Stimulated activated CD4-positive, alpha-beta T cell treated with anti-CD3 and anti-CD28 coated beads, Interleukin-1b, Interleukin-23, amount 100 ng/mL, for 1 hour (primary cell): ENCODE results near the gene RBM38.

Experiments
- DNase-seq, 2 donors: peaks; one replicate each; pipeline ENCODE4 v3.0.0-alpha.2; 2020; ENCODE audit warnings: low read depth in 2 of 2

Gene RBM38

DNA sequence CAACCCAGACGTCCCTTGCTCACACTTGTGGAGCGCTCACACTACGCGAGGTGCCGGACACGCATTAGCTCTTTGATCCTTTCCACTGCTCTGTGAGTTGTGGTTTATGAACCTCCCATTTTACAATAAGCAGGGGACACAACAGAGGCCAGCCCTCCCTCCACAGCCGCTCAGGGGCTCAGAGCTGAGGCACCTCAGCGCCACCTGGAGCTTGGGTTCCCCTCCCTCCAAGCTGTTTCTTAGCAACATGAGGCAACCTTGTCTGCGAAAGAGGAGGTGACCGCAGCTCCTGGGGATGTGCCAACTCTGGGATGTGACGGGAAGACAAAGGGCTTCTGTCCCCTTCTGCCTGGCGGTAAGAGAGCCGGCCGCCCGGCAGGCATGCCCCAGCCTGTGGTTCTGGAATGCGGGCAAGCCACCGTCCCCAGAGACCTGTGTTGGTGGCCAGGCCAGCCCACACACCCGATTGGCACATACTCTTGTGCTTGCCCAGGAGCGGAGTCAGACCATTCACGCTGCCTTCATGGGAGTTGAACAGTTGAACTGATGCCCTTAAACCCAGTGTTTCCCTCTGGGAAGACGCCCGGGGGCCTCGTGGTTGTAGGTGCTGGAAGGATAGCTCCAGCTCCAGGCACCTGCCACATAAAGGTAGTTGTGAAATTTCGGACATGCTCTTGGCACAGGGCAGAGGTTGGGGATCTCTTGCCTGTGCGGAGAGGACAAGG, 44.5 kb downstream of the RBM38 start:
- no peak for DNase-seq

DNA sequence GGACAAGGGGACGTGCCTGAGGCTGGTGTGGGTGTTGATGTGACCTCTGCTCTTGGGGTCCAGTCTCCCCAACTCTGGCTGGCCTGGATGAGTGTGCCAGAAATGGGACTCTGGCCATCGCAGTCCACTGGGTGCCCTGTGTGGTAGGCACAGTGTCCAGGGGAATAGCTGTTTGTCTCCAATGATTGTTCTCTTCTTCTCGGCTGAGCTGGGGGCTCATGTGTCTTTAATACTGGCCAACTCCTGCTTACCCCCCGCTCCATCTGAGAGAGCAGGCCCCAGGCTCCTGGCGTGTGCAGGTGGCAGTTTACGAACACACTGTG, 45.0 kb downstream of the RBM38 start:
- no peak for DNase-seq

DNA sequence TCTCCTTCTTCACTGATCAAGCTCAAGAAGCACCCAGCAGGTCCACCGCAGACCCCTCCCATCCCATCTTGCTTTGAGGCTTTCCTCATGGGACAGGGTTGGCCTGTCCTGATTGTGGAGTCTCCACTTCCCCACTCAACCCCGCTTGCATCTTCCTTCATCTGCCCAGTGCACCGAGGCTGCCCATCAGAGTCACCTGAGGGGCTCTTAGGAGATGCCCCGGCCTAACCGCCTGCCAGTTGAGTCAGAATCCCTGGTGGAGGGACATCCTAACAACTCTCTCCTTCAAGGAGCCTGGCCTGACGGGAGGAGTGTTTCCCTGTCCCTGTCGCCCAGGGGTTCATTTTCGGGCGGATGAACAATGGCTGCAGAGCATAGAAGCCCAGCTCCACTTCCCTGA, 46.1 kb downstream of the RBM38 start:
- no peak for DNase-seq

DNA sequence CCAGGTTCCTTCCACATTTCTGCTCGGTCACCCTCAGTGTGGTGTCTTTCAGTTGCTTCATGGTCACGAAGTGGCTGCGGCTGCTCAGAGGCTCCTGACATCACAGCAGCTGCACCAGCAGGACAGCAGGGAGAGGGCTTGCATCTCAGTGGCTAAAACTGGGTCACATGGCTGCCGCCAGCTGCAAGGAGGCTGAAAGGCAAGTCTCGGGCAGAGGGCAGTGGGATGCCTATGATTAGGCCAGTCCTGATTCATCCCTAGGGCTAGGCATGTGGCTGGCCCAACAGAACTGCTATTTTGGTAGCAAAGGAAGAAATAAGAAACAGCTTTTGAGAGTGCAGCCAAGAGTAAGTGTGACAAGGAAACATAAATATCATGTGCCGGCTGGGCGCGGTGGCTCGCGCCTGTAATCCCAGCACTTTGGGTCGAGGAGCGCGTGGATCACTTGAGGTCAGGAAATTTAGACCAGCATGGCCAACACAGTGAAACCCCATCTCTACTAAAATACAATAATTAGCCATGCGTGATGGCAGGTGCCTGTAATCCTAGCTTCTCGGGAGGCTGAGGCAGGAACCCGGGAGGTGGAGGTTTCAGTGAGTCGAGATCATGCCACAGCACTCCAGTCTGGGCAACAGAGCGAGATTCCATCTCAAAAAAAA, 46.6 kb downstream of the RBM38 start:
- DNase-seq, result no peak

DNA sequence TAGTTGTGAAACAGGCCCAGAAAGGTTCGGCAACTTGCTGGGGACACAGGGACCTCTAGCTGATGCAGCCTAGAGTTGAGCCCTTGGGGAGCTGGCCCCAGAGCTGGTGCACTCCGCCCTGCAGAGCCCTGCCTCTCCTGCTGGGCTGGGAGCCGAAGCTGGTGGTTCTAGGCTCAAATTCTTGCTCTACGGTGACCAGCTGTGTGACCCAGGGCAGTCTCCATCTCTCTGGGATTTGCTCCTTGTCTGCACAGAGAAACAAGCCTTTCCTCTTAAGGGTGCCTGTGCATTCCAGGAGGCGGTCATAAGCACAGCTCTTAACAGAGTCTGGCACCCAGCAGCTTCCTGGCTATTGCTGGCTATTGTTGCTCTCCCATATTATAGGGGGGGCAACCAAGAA, 47.4 kb downstream of the RBM38 start:
- no peak for DNase-seq

DNA sequence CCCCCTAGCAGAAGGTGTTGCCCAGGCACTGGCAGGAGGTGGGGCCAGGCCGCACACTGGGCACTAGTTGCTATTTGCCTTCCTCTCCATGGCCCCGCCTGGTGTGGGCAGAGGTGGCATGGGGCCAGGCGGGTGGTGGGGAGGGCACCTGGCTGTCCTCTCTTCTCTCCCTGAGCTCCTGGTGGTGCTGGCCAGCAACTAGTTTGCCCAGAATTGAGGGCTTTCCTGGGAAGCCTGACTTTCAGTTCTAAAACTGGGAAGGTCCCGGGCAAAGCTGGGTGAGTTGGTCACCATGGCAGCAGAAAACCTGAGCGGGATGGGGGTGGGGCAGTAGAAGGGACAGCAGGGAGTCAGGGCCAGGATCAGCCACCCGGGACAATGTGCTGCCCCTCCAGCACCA, 48.2 kb downstream of the RBM38 start:
- no peak for DNase-seq

DNA sequence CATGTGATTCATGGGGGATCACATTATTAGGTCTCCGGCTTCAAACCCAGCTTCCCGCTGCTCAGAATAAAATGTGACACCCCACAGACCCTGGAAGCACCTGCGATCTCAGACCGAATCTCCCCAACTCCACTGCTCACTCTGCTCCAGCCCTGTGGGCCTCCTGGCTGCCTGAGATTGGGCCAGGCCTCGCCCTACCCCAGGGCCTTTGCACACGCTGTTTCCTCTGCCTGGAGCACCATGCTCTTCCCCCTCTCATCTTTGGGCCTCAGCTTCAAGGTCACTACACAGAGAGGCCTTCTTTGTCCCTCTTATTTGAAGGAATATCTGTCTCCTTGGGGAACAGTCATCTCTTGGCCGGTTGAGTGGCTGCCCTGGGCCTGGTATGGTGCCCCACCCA, 48.8 kb downstream of the RBM38 start:
- no peak for DNase-seq

DNA sequence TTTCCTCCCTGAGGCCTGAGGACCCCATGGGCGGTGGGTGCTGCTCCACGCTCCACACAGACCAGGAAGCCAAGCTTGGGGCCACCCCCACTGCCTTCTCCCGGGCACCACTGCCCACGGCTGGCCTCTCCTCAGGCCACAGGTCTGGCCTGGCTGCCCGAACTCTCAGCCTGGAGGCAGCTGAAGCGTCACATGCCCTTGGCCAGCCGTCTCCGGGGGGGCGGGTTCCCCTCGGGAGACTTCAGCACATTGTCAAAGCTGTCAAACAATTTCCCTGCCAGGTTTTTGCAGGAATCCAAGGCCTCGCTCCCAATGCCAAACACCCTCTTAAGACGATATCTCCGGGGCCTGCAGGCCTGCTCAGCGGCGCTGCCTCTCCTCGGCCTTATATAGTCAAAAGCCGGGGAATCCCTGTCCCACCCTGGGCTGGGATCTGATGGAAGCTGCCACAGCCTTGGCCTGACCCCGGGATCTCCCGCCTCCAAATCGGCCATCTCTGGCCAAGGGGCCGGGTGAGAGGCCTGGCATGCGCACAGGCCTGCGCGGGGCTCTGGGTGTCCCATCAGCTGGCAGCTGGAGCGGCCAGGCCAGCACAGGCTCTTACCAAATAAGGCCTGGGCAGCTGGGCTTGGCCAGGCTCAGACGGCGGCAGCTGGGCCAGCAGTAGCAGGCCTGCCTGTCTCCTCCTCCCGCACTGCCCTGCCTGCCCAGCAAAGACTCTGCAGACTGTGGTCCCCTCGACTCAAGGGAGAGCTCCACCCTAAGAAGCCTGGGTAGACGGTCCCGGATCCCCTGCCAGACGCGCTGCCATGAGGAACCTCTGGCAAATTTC, 49.7 kb downstream of the RBM38 start:
- no peak for DNase-seq

DNA sequence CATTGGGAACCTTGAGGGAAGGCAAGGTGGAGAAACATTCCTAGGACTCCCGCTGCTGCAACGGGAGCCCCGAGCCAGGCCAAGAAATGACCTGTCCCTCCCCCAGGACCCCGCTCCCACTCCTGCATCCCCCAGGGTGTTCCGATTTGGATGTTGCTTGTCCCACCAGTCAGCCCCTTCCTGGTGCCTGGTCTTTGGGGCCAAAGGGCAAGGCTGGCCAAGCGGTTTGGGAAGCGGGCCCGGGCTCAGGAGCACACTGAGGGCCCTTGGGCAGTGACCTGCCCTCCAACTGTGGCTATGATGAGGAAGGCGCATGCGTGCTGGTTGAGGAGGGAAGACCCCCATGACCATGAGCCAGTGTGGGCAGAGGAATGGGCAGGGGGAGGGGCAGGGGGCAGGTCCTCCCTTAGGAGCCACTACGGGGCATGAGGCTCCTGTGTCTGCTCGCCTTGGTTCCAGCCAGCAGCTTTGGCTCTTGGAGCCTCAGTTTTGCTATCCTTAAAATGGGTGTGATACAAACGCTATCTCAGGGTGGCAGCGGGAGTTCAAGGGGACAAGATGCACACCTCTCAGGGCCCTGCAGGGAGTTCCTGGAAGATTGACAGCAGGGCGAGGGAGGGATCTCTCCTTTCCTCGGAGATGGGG, 50.4 kb downstream of the RBM38 start:
- DNase-seq, result no peak

DNA sequence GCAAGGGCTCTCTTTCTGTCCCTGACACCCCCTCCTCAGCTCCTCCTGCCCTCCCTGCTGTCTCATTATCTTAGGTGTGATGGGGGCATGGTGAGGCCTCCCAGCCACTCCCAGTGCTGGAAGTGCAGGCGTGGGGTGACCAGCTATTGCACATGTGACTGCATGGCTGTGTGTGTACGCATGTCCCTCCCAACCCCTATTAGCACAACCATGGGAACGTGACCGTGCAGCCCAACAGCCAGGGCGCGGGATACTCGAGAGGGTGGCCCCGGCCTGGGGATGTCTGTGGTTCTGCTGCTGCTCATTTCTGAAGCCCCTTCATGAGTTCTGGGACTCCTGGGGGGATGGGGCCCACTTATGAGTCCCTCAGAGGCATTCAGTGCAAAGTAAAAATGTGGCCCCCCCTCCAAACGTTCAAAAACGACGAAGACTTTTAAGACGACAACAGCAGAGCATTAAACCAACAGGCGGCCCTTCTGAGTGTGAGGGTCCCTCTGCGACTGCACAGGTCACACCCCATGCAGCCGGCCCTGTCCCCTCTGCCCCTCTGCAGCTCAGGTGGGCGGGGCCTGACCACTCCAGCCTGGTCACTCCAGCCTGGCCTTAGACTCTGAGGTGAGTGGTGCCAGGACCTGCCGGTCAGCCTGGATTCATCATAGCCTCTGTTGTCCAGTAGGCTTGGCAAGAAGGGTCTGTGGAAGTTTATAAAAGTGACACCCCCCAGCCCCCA, 51.1 kb downstream of the RBM38 start:
- no peak for DNase-seq

DNA sequence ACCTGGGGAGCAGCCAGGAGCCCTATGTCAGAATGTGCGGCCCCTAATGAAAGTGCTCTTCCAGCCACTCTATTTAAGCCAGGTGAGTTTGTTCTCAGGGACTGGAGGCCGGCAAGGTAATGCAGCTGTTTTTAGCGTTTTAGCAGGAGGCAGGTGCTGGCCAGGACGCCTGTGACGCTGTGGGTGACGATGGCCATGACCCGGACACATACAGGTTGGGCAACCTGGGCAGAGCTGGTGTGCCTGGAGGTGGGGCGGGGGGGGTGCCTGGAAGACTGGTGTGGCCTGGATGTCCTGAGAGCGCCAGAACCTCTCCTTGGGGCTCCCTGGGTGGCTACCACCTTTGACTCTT, 51.7 kb downstream of the RBM38 start:
- DNase-seq, result no peak

DNA sequence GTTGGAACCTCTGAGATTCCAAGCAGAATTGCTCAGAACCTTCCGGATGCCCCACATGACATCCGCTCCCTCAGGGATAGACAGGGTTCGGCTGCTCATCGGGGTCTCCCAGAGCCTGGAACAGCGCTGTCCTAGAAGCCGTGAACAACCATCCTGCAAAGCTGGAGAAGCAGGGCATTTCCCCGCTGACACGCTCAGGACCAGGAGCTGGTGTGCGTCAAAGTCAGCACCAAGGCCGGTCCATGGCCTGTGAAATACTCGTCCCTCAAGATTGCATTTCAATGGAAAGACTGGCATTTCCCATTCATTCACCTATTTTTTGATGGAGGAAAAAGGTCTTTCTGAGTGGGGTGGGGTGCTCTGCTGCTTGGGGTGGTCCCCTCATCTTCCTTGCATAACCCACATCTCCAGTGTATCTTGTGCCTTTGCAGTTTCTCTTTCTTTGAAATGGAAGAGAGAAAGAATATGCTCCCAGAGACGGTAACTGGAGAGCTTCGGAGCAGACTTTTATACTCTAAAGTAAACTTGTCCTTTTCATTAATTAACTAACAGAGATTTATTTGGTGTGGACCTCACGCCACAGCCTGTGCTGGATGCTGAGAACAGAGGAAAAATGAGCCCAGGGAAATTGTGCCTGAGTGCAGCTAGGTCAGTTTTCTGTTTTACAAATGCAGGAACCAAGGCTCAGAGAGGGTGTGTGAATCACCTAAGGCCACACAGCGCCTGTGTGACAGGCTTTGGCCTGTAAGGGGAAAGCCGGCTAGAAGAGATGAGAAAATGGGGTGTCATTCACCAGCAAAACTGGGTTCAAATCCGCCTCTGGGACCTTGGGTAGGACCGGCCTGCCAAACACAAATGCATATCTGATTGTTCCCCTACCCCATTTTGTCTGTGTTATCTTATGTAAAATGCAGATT, 52.4 kb downstream of the RBM38 start:
- DNase-seq, result no peak

DNA sequence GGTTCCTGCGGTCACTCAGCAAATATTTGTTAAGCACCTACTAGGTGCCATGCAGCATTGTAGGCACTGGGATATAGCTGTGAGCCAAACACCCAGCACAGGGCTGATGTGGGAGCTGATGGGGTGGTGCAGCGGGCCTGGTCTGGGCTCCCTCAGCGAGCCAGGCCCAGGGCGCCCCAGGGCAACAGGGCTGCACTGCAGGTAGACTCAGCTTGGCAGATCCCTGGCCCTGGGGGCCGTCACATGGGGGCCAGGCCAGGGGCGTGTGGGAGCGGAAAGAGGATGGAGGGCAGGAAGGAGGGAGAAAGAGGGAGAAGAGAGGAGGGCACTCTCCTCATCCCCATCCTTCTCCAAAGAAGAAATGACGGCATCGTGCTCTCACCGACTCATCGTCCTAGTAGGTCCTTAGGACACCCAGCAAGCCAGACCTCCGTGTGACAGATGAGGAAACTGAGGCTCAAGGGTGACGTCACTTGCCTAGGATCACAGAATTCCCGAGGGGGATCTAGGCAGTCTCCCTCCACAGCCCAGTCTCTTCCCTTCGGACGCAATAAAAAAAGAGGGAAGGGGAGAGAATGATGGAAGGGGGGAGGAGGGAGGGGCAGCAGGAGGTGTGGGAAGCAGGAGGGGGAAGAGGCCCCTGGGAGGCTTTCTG, 53.3 kb downstream of the RBM38 start:
- no peak for DNase-seq

DNA sequence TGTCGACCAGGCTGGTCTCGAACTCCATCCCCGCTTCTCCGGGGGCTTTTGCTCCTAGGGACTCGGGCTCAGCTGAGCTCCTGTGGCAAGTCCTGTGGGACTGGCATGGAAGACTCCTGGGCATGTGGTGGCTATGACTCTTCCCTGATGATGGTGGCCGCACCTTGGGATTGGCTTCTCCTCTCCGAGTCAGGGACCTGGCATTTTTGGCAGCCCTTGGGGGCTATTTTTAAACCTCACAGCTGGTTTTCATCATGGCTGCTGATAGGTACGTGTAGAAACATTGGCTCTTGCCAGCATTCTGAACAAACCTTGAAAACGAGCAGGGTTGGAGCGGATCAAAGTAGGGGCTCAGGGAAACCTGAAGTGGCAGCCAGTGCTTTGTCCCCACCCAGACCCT, 54.1 kb downstream of the RBM38 start:
- DNase-seq, result no peak

DNA sequence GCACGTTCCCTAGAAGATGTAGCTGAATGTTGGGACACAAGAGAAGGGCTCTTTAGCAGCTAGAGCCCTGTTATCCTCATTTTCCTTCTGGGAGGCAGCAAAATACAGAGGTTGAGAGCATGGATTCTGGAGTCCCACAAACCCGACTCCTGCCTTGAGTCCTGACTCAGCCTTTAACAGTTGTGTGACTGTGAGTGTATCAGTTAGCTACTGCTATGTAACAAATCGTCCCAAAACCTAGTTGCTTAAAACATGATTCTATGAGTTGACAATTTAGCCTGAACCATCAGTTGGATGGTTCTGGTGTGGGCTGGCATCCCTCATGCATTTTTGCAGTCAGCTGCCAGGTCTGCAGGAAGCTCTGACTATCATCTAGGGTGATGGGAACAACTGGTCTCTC, 54.6 kb downstream of the RBM38 start:
- no peak for DNase-seq

DNA sequence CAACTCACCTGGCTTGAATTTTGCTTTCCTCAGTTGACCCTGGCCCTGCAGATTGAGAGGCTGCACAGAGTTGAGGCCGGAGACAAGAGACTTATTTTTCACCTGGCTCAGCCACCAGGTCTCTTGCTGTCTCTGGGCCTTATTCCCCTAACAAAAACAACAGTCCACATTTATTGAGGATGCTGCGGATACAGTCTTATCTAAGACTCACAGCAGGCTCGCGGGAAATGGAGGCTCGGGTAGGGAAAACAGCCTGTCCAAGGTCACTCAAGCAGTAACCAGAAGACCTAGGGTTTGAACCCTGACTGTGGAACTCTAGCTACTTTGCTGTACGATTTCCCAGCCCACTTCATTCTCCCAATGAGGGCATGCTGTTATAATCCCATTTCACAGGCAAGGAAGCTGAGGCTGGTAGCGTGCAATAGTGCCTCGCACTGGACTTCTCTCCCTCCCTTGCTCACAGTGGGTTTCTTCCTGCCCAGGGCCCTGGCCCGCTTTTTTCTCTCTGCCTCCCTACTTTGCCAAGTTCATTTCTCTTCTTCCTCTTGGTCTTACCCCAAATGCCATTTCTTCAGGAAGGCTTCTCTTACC, 57.7 kb downstream of the RBM38 start:
- no peak for DNase-seq

DNA sequence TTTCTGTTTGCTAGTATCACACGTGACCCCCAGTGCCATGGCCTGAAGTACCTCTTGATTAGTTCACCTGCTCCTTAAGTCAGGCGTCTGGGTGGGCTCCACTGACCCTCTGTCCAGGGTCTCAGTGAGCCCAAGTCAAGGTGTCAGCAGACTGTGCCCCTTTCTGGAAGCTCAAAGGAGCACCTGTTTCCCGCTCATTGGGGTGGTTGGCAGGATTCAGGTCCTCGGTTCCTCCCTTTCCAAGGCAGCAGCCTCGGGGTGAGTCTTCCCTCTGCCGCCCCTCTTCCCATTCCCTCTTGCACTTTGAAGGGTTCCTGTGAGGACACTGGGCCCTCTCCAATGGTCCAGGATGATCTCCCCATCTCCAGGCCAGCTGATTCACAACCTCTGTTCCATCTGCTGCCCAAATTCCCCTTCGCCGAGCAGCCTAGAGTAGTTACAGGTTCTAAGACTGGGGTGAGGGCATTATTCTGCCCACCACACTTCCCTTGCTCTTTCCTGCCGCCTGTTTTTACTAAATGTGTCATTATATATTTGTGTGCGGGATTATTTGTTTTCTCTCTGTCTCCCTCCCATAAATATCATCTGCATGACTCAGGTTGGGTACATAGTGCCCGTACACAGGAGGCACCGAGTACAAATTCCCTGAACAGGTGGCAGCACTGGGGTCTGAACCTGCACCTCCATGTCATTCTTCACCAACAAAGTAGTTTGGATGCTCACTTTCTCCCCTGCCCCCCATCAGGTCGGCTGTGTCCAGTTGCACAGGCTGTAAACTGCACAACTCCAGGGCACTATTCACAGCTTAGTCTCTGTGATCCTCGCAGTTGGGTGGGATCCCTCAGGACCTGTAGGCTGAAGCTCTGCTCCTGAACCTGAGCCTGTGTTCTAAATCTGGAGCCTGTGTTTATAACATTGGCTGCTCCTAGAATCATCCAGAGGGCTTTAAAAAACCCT, 58.5 kb downstream of the RBM38 start:
- DNase-seq, result no peak

DNA sequence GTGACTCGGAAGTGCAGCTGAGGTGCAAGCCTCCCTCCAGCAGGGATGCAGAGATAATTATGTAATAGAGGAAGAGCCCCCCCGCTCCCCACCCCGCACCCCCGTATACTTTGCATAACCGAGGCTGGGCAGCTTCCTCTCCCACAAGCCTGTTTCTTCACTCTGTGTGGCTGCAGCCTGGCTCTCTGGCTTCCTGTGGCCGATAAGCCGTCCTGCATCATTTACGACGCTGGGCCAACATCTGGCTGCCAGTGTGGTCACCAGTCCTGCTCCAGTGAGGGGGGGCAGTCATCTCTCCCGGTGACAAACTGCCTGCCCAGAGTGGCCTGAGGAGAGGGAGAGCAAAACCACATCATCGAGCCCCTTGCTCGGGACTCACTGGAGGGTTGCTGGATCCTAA, 59.2 kb downstream of the RBM38 start:
- DNase-seq, result no peak

DNA sequence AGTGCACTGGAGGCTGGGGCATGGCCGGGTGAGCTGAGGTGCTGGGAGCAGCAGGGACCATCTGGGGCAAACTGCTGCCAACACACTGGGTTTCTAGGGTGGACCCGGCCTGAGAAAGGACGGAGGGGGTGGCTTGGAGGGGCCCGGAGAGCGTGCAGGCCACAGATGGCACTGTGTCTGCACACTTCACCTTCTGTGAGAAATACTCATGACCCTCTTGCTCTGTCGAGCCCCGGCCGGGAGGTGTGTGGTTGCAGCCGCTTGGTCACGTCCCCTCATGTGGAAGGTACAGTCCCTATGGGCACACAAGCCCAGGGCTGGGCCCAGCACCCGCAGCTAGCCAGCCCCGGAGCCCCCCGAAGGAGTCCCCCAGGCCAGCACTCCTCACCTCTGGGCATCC, 59.7 kb downstream of the RBM38 start:
- DNase-seq, result no peak
